EL (cell line): Measurements from ENCODE around the gene MLXIPL.
"Not testable (repeated sequence)": the region's sequence is repeated elsewhere in the genome, so short reads cannot be mapped to it uniquely, and the experiment has no call there.

Experiments
- DNase-seq: peaks from one replicate; pipeline ENCODE4 v3.0.0-alpha.2; 2016

MLXIPL gene

GRCh38 chr7:73611017-73611555, 13.2 kb downstream of the MLXIPL start:
- DNase-seq, result no peak

DNA sequence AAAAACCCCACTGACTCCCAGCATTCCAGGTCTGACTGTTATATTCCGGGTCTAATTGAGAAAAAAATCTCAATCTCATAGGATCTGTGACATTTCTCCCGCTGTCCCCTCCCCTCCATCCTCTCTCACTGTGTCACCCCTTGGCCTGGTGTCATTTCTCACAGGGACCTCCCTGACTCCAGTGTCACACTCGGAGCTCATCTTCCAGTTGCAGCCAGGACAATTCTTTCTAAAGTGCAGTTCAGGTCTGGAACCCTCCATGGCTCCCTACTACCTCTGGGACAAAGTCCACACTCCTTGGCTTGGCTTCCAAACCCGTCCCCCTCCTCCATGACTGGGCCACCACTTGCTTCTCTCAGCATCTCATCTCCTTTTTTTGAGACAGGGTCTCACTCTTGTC, 14.2 kb downstream of the MLXIPL start:
- DNase-seq, result no peak

GRCh38 chr7:73607692-73607983, 16.7 kb downstream of the MLXIPL start:
- not testable (repeated sequence) for DNase-seq

DNA sequence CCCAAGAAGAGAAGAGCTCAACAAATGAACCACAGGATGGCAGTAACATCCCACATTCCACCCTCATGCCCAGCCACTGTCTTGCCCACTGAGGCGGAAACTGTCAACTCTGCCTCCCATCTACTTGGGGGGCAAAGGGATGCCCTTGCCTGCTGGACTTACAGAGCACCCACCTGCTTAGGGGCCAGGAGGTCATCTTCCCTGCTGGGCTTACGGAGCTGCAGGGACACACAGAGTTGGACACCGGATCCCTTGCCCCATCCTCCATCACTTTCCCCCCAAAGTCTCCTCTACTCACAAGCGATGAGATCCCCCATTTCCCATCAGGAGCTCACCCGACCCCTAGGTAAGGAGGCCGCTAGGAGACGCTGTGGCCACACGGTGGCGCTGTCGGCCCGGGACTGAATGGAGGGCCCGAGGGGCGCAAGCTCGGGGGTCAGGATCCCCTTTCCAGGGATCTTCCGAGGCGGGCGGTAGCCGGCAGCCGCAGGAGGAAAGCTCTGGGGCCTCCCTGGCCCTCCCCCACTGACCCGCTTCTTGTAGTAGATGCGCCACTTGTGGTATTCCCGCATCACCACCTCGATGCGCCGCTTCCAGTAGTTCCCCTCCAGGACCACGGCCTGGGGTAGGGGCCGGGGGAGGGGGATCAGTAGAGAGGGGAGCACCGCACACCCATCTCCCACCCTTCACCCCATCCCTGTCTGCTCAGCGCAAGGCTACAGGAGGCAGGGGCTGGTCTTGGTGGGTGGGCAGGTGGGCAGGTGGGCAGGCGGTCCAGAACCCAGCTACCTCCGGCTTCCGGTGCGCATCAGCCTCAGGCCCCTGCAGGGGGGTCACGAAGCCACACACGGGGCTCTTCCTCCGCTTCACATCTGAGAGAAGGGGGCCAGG, 17.3 kb downstream of the MLXIPL start:
- peak; percentile 49 for DNase-seq

GRCh38 chr7:73605601-73606220, 18.6 kb downstream of the MLXIPL start:
- DNase-seq, result no peak

- DNase-seq, result no peak
Observed at GRCh38 chr7:73602721-73603651, 21.3 kb downstream of the MLXIPL start.

DNA sequence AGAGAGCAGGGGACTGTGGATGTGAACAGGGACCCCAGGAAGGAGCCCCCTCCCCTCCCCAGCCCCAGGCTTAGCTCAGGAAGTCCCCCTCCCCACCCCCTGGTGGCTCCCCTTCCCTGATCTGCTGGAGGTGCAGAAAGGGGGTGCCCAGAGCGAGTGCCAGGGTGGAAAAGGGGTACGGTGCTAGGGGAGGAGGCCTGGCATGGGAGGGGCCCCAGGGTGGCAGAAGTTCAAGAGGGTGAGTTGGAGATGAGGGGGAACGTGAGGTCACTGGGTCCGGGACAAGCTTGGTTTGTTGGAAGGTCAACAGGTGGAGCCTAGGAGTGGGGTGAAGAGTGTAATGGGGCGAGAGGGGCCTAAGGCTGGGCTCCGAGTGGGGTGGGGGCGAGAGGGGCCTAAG, 24.4 kb downstream of the MLXIPL start:
- DNase-seq, result no peak

DNA sequence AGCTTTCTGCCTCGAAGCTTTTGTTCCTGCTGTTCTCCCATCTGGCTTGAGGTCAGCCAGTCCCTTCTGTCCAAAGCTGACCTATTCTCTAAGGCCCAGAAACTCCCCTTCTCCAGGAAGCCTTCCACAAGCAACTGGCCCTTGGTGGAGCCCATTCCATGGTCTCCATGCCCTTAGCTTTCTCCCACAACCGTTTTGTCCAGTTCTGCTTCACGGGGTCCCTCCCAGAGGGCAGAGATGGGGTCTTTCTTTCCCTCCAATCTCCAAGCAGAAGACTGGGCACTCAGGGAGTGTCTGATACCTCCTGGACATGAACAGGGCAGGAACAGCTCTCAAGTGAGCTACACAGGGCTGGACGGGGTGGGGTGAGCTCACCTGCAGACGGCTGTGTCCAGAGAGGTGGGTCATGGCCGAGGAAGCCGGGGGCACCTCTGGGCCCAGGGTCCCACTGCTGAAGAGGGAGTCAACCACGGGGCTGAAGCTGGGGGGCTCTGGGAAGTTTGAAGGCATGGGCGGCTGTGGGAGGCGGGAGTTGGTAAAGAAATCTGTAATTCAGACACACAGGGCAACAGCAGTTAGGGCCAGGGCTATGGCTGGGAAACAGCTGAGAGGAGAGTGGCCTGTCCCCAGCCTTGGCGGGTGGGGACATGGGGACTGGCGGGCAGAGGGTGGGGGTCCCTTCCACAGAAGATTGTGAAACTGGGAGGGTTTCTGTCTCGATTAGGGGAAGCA, 25.0 kb downstream of the MLXIPL start:
- DNase-seq, result no peak

- DNase-seq, result no peak
Observed at GRCh38 chr7:73597978-73598782, 26.1 kb downstream of the MLXIPL start.

GRCh38 chr7:73596191-73597065, 27.9 kb downstream of the MLXIPL start:
- DNase-seq, result no peak

DNA sequence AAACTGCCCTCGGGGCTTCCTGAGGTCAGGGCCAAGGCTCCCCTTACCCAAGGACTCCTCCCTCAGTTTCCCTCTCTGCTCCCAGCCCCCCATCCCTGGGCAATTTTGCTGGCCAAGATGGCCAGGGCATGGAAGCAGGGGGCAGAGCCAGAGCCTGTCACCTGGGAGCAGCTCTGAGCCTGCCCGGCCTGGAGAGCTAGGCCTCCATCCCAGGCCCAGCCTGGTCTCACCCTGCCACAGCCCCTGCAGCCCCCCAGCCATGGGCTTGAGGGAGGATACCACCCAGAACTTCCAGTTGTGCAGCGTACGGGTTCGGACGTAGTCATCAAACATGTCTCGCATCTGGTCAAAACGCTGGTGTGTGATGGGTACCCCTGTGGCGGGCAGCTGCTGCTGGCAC, 29.0 kb downstream of the MLXIPL start:
- no peak for DNase-seq

DNA sequence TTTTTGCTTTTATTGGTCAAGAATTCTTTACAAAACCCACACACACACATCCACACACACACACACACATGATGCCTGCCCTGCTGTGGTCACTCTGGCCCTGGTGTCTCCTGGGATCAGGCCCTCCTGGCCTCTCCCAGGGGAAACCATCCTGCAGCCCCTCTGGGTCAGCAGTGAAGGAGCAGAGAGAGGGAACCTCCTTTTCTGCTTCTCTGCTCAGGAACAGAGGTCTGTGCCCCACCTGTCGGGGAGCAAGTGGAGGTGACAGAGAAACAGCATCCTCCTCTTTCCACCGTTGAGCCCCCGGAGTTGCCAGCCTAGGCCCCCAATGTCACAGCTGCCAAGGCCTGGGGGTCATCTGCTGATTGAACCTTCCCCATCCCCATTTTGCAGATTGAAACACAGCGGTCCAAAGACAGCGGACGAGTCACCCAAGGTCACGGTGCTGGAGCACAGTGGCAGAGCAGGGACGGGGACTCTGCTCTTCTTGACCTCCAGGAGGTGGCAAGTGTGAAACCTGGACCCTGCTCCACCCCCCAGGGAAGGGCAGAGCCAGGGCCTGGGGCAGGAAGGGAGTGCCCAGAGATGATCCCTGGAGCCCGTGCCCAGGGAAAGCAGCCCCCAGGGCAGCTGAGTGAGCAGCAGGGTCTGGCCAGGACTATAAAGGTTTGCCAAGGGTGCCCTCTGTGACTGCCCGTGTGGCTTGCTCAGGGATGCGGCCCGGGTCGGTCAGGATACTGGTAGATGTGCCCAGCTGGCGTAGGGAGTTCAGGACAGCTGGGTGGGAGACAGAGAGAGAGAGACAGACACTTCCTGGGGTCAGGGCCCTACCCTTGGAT, 30.9 kb downstream of the MLXIPL start:
- no peak for DNase-seq

- DNase-seq, result no peak
Observed at GRCh38 chr7:73586911-73587310, 37.4 kb downstream of the MLXIPL start.

DNA sequence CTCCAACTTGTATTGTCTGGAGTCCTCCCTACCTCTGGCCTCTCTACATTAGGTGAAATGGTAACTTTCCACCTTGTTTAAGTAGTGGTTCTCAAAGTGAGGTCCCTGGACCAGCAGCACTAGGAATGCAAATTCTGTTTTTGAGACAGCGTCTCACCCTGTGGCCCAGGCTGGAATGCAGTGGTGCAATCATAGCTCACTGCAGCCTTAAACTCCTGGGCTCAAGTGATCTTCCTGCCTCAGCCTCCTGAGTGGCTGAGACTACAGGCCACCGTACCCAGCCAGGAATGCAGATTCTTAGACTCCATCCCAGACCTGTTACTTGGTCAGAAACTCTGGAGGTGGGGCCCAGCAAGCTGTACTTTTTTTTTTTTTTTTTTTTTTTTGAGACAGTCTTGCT, 39.1 kb downstream of the MLXIPL start:
- DNase-seq, result no peak

DNA sequence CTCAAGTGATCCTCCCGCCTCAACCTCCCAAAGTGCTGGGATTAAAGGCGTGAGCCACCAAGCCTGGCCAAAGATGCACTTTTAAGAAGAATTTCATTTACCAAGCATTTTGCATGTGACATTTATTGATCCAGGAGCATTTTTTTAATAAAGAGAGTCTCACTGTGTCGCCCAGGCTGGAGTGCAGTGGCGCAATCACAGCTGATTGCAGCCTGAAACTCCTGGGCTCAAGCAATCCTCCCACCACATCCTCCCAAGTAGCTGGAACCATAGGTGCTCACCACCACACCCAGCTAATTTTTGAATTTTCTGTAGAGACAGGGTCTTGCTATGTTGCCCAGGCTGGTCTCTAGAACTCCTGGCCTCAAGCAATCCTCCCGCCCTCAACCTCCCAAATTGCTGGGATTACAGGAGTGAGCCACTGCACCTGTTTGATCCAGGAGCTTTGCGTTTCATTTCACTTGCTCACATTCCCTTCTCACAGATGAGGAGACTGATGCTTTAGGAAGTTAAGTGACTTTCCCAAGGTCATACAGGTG, 41.6 kb downstream of the MLXIPL start:
- DNase-seq, result no peak

DNA sequence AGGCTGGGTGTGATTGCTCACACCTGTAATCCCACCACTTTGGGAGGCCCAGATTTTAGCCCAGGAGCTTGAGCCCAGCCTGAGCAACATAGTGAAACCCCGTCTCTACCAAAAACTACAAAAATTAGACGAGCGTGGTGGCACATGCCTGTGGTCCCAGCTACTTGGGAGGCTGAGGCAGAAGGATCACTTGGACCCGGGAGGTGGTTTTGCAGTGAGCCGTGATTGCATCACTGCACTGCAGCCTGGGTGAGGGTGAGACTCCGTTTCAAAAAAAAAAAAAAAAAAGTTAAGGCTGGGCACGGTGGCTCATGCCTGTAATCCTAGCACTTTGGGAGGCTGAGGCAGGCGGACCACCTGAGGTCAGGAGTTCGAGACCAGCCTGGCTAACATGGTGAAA, 43.3 kb downstream of the MLXIPL start:
- DNase-seq, result not testable (repeated sequence)

- DNase-seq, result peak; percentile 98
Observed at GRCh38 chr7:73578342-73579128, 45.8 kb downstream of the MLXIPL start, which contains the start of gene TBL2. Gene TBL2, minus strand, starts transcription at chr7:73578579. Its CDS starts 30 bp downstream, at chr7:73578549.

DNA sequence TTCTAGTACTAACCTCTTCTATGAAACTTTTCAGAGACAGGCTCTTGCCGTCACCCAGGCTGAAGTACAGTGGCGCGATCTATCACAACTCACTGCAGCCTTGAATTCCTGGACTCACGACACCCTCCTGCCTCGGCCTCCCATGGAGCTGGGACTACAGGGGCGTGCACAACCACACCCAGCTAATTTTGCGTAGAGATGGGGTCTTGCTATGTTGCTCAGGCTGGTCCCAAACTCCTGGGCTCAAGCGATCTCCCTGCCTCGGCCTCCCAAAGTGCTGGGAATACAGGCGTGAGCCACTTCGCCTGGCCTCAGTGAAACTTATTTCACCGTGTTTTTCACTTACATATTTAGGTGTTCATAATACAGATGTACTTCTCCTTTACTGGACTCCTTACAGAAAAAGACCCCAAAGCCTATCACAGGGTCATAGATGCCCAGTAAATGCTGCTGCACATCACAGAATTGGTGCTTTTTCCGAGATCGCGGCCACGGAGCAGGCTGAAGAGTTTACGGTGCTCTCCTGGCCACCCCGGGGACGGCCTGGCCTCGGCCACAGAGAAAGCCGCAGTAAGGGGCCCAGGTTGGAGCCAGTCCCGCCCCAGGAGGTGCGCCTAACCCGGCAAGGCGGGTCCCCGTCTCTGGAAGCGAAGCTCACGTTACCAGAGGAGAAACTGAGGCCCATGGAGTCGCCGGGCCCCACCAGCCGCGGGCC, 46.5 kb downstream of the MLXIPL start:
- DNase-seq, result peak; percentile 32
